Measurements from ENCODE around the gene CCNB2. TPM values are rescaled to one million over a fixed set of nuclear protein-coding genes. Genes with fewer than 3 reads are reported as not detected.
A peak's percentile ranks its signal among the peaks of the same experiment; 100 is the strongest.

CCNB2 gene
- total RNA-seq, 1 experiment from 2014 or later: 67.6 TPM

DNA sequence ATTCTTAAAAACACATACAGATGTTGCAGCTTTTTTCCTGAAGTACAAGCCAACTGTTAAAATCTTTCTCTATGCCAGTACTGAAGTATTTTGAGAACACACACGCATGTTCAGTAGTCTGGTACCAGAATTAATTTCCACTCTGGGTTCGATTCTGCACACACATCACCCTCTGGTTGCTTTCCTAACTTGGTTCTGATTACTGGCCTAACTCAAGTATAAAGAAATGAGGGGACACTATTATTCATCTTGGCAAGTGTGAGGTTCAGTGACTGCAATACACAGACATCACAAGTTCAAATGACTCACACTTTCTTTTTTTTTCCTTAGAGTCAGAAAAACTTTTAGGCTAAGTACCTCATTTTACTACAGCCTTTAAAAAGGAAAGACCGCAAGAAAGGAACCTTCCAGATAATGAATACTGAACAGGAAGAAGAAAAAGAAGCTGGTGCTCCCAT, 64.3 kb downstream of the CCNB2 start:
- BruUV-seq (replicated peaks): no TSS peak
- ATAC-seq (no peak), DNase-seq (ENCODE audit: low read depth, low spot score) (no peak)
- no peak for TF ChIP-seq POLR2AphosphoS5 (IDR thresholded peaks at IDR 0.05; ENCODE audit: low read depth, low read length)
- no peak for TF ChIP-seq SIN3A (IDR thresholded peaks at IDR 0.05; ENCODE audit: borderline replicate concordance, insufficient read depth, low read depth, low read length)
- TF ChIP-seq TCF7L2 (IDR thresholded peaks at IDR 0.05; ENCODE audit: low read depth, low read length): no peak
- TF ChIP-seq, protein P1, sequence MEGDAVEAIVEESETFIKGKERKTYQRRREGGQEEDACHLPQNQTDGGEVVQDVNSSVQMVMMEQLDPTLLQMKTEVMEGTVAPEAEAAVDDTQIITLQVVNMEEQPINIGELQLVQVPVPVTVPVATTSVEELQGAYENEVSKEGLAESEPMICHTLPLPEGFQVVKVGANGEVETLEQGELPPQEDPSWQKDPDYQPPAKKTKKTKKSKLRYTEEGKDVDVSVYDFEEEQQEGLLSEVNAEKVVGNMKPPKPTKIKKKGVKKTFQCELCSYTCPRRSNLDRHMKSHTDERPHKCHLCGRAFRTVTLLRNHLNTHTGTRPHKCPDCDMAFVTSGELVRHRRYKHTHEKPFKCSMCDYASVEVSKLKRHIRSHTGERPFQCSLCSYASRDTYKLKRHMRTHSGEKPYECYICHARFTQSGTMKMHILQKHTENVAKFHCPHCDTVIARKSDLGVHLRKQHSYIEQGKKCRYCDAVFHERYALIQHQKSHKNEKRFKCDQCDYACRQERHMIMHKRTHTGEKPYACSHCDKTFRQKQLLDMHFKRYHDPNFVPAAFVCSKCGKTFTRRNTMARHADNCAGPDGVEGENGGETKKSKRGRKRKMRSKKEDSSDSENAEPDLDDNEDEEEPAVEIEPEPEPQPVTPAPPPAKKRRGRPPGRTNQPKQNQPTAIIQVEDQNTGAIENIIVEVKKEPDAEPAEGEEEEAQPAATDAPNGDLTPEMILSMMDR (IDR thresholded peaks at IDR 0.05): no peak
- TF ChIP-seq, protein P2, sequence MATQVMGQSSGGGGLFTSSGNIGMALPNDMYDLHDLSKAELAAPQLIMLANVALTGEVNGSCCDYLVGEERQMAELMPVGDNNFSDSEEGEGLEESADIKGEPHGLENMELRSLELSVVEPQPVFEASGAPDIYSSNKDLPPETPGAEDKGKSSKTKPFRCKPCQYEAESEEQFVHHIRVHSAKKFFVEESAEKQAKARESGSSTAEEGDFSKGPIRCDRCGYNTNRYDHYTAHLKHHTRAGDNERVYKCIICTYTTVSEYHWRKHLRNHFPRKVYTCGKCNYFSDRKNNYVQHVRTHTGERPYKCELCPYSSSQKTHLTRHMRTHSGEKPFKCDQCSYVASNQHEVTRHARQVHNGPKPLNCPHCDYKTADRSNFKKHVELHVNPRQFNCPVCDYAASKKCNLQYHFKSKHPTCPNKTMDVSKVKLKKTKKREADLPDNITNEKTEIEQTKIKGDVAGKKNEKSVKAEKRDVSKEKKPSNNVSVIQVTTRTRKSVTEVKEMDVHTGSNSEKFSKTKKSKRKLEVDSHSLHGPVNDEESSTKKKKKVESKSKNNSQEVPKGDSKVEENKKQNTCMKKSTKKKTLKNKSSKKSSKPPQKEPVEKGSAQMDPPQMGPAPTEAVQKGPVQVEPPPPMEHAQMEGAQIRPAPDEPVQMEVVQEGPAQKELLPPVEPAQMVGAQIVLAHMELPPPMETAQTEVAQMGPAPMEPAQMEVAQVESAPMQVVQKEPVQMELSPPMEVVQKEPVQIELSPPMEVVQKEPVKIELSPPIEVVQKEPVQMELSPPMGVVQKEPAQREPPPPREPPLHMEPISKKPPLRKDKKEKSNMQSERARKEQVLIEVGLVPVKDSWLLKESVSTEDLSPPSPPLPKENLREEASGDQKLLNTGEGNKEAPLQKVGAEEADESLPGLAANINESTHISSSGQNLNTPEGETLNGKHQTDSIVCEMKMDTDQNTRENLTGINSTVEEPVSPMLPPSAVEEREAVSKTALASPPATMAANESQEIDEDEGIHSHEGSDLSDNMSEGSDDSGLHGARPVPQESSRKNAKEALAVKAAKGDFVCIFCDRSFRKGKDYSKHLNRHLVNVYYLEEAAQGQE (IDR thresholded peaks at IDR 0.05; ENCODE audit: insufficient read depth in 1 of 2, low read depth in 2 of 2, low read length in 1 of 2): no peak
- Histone ChIP-seq H3K36me3 (ENCODE audit: control insufficient read depth, insufficient read depth, low read length) (no peaks in the 10 kb centered on the region), H3K27ac (ENCODE audit: low read length) (no peak overlapping the region), H3K4me3 (ENCODE audit: low read depth in 2 of 2, low read length in 2 of 2) (no peak overlapping the region), H3K9me3 (ENCODE audit: control insufficient read depth, insufficient read depth, low read depth, low read length) (no peaks in the 10 kb centered on the region), H3K4me1 (ENCODE audit: control insufficient read depth, insufficient read depth, low read length) (peaks cover 4% of the 10 kb centered on the region; the same call in 1 of the 2 replicates), H3K27me3 (ENCODE audit: control insufficient read depth, insufficient read depth, low read length) (no peaks in the 10 kb centered on the region)
- intact Hi-C loops (cut with micrococcal nuclease; ENCODE audit: unreplicated experiment) (no loop called here), in situ Hi-C loops (cut with HindIII; ENCODE audit: low pct_unique_long_range_greater_than_20kb, low sequenced_read_pairs) (no loop called here)
- ChIA-PET CTCF (interaction anchor here (1.1 kb wide), 1 partner anchor 17 kb away, joined by 3 read pairs; no protein-coding TSS in a partner anchor), POLR2A (no interaction called here)

DNA sequence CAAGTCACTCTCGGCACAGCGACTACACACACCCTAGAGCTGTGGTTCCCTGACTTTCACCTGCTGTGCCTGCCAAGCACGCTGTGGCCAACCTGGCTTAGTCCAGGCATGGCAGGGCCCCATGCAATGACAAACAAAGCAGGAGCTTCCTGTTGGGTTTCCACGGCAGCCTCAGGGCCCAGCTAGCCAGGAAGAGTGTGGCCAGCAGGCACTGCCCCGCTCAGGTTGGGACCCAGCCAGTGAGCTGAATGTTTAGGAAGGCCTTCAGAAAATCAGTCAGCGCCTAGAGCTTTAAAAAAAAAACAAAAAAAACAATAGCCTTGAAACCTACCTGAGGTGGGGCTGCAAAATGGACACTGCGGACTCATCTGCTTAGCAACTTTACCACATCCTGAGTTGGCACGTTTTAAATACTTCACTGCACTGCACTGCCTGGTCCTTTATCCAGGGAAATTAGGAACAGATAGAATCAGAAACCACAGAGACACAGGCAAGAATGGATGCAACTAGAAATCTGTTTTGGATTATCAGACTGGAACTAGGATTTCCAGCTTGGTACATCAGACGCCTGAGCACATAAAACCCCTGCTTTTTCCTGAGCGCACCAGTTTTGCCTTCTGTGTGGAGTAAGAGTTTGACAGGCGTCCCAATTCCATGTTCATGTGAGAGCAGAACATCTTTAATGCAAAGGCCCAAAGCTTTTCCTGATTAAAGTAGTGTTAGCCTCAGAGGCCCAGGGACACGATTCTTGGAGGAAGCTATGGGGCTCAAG, 65.5 kb downstream of the CCNB2 start:
- Histone ChIP-seq H3K4me3 (ENCODE audit: low read depth in 2 of 2, low read length in 2 of 2) (no peak overlapping the region), H3K4me1 (ENCODE audit: control insufficient read depth, insufficient read depth, low read length) (peaks cover 7% of the 10 kb centered on the region), H3K36me3 (ENCODE audit: control insufficient read depth, insufficient read depth, low read length) (no peaks in the 10 kb centered on the region), H3K27me3 (ENCODE audit: control insufficient read depth, insufficient read depth, low read length) (no peaks in the 10 kb centered on the region), H3K27ac (ENCODE audit: low read length) (no peak overlapping the region), H3K9me3 (ENCODE audit: control insufficient read depth, insufficient read depth, low read depth, low read length) (no peaks in the 10 kb centered on the region)
- no TSS peak for BruUV-seq (replicated peaks)
- intact Hi-C loops (cut with micrococcal nuclease; ENCODE audit: unreplicated experiment): loop anchor here (5.0 kb wide), 1 partner anchor 322 kb away; no protein-coding TSS in a partner anchor
- in situ Hi-C loops (cut with HindIII; ENCODE audit: low pct_unique_long_range_greater_than_20kb, low sequenced_read_pairs): no loop called here
- ATAC-seq: 0 out of 2 replicates have a peak, but pooled peaks have one; percentile 47
- ChIA-PET POLR2A (interaction anchor here (0.7 kb wide), 1 partner anchor 279 kb away, joined by 3 read pairs; no protein-coding TSS in a partner anchor), CTCF (interaction anchor here (1.1 kb wide), 1 partner anchor 18 kb away, joined by 3 read pairs; no protein-coding TSS in a partner anchor)
- DNase-seq (ENCODE audit: low read depth, low spot score): no peak
- TF ChIP-seq, protein P2 (IDR thresholded peaks at IDR 0.05; ENCODE audit: insufficient read depth in 1 of 2, low read depth in 2 of 2, low read length in 1 of 2): no peak
- TF ChIP-seq, protein P1 (IDR thresholded peaks at IDR 0.05): no peak
- TF ChIP-seq POLR2AphosphoS5 (IDR thresholded peaks at IDR 0.05; ENCODE audit: low read depth, low read length) (no peak), TCF7L2 (IDR thresholded peaks at IDR 0.05; ENCODE audit: low read depth, low read length) (no peak), SIN3A (IDR thresholded peaks at IDR 0.05; ENCODE audit: borderline replicate concordance, insufficient read depth, low read depth, low read length) (no peak)
